Colon (tissue), 2 donors: ENCODE results near the gene KMO.

Experiments used
- FAIRE-seq: peaks from 2 replicates; lab custom pipeline; 2012; peaks lifted over from hg19 to GRCh38; lab: Jason Lieb, UNC
- donor health status: control.
- donor health status: control.

KMO gene

DNA sequence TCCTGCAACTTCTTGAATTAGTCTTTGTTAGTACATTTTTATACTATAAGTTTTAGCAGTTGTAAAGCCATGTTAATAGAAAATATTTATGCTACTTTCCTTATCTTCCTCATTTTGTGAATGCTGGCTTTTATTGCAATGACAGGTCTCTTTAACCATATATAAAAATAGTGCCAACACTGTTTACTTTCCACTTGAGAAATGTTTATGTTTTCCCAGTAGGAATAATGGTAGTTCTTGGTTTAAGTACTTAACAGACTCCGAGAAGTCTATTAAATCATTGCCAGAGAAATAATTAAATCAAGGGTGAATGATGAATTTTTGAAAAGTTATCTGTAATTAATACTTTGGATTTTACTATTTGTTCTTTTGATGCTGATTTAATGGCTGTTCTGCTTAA, 98.3 kb downstream of the KMO start:
- no peak for FAIRE-seq

DNA sequence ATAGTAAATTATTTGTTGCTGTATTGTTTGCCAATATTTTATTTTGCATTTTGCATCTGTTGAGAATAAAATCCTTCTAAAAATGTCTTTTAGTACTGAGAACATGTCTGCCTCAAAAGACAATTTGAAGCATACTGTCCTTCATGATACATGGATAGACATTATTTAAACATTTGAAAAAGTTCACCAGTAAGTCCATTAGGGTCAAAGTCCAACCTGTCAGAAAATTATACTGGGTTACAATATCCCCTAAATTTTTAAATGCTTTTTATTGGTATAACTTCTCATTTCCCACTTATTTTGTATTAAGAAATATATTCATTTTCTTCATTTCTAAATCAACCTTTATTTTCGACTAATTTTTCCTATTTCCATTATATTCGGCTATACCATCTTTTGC, 98.7 kb downstream of the KMO start:
- no peak for FAIRE-seq

DNA sequence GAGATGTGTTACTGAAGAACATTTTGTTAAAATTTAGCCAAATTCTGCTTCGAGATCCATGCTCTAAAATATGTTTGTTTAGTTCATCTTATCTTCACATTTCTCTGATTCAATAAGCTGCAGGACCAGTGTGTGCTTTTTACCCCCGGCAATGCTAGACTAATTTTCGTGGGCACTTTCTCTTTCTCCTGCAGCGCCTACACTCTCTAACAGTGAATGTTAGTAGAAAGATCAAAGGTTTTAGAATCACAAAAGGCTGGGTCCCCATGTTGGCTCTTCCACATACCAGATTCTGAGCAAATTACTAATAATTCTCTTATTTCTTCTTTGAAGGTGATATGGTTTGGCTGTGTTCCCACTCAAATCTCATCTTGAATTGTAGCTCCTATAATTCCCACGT, 99.5 kb downstream of the KMO start:
- no peak for FAIRE-seq

DNA sequence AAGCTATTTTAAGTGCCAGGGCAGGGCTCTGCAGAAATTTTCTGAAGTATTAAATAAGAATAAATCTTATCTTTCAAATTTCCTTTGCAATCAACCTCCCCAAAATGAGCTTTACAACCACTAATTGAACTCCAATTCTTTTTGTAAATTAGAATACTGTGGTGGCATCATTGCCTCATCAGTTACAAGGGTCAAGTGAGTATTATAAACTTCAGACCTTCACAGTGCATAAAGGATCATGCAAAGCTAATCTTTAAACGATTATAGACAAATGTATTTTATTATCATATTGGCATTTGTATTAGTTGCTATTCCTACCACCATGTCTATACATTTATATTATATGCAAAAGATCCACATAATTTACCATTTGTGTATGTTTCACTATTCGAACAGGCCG, 100.8 kb downstream of the KMO start:
- no peak for FAIRE-seq

DNA sequence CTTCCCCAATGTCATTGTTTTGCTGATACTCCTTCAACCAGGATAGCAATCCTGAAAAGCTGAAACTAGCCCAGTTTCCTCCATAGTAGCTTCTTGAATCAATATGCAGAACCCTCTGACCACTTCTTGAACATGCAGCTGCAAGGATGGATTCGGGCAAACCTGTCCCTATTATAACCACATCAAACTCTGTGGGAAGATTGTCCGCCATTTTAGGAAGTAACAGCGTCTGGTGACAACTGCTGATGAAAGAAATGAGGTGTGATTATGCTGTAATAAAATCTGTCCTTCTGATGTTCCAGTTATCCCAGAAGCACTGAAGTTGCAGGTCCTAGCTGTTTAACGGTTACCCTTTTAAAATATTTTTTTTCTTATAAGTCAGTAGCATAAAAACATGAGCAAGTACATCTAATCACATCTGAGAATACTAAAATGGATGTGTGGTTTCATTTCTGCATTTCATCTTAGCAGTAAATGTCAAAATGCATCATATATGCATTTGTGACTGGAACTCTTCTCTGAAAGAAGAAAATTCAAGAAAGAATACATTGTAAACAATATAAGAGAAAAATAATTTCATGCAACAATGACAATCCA, 103.5 kb downstream of the KMO start:
- no peak for FAIRE-seq

DNA sequence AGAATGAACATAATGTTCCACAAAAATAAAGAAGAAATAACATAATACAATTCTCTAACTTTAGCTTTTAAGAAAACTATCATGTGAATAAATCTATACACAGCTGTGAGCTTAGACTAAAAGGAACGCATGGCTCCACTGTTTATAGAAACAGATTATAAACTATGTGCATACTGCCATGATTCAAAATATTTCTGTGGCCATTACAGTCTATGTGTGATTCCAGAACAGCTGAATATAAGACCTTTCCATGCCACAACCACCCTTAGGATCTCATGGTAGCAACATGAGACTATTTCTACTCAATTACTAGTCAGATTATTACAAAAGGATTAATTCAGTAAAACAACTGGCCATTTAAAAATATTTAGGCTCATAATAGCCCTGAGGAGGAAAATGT, 104.1 kb downstream of the KMO start:
- FAIRE-seq, result no peak

DNA sequence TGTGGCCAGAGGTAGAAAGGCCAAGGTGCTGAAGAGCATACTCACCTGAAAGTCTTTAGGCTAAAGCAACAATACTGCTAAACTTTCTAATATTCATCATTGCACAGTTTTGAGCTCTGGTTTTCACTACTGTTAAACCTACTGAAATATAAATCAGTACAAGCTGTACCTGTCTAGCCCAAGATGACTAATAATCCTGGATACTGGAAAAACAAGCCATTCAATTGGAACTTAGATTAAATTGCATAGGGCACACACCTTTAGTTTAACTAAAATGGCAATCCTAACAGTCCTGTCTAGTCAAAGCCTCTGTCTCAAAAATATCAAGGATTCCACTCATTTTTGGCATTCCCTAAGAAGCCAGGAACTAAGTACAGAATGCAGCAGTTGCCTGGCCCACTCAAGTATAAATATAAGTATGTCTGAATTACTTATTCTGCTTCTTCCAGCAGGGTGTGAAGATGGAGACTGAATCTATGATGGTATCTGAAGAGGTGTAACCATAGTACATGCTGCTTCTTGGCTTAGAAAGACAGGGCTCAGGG, 104.9 kb downstream of the KMO start:
- no peak for FAIRE-seq

DNA sequence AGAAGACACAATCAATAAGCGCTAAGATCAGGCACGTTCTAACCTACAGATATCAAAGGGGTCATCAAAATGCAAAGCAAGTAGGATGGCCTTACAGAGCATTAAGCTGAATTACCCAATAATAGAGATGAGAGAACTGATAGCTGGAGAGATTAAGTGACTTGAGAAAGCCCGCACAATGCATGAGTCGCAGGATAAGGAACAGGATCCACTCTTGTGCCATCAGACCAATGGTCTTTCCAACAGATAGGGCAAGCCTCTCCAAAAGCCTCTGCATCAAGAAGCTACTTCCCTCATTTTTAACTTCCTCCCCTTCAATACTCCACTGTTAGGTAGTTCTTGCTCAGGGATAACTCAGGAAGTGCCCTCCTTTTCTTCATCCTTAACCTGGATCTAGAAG, 105.4 kb downstream of the KMO start:
- no peak for FAIRE-seq

DNA sequence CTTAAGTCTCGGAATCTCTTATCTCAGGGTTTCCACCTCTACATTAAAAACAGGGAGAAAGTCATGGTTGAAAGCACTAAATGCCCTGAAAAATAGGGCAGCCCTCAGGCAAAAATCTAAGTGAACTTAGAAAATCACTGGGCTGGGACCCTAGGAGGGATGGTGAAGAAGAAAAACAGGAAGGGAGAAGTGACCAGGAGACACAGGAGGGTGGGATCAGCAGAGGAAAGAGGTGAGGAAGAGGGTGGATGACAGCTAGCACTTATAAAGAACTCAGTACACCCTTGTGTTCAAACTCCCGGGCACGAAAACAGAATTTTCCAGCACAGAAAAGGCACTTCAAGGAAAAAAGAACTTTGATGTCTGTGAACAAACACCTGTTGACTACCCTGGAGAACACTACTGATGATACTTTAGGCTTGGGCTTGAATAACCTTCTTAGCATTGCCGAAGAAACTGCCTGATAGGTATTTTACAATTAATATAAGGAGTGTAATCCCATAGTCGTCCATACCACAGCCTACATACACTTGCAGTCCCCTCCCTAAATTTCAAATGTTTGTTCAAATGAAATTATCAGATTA, 106.0 kb downstream of the KMO start:
- FAIRE-seq, result no peak

DNA sequence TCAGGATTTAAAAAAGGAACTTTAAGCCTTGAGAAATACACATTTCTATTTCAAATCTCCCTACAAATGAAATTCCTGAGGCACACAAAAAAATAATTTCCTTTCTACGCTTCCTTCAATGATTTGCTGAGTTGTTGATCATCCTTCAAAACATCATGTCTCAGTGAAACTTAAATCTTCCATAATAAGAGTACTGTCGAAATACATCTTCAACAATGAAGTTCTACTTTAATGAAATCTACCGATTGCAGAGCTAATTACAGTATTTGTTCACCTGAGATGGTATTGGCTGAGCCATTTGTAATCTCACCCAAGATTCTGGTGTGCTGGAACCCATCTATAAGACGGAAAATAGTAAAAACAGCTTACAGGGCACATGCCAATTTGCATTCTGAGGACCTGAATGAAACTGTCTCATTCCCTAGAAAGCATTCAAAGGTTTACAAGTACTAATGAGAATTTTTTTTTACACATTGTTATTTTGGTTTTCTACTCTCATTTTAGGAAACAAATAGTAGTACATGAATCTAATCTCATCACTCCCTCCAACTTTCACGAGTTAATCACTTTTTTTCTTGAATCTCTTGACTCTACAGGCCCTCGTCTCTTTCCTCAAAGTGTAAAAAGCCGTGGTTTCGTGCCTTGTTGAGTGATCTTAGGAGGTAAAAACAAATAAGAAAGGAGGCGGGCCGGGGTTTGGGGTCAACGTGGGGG, 106.9 kb downstream of the KMO start:
- no peak for FAIRE-seq

DNA sequence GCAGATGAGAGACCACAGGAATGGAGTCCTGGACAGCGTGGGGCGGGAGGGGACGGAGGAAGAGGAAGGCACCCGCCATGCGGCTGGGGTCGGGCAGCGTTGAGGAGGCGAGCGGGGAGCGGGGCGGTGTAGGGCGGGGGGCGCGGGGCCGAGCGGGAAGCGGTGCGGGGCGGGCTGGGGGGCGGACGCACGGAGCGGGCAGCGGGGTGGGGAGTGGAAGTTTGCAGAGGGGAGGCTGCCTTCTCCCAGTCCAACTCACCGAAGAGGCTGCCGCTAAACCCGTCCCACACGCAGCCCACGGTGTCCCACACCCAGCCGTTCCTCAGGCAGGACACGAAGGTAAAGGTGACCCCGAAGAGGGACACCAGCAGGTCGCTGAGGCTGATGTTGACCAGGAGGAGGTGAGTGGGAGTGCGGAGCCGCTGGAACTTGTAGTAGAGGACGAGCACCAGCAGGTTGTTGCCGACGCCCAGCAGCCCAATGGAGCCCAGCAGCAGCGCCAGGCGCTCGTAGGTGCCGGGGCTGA, 107.5 kb downstream of the KMO start:
- FAIRE-seq, result no peak

DNA sequence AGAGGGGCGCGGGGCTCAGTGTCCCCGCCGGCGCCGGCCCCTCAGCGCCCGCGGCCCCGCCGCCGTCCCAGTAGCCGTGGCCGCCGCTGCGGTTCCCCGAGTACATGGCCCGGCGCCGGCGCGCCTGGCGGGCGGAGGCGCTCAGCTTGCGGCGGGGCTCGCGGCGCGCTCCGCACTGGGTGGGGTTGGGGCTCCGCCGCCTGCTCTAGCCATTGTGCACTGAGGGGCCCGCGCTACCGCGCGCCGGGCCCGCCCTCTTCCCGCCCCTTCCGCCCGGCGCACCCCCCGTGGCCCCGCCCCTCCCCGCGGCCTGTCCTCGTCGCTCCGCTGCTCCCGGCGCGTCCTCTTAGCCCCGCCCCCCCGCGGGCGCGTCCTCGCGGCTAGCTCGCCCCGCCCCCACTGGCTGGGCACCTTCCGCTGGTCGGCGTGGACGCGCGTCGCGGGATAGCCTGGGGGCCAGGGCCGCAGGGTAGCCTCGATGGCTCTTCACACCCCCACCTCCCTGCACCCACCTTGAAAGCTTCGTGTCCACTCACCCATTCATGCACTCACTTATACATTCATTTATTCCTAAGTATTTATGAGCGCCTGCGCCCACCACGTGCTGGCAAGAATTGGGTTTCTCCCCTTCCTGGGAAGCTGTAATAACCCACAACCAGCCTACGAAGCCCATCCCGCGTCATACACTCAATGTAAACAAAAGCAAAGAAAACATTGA, 108.1 kb downstream of the KMO start, which contains the start of the genes CHML and OPN3:
Gene CHML (minus strand): TSS at position 221 of the 718 bp plus-strand sequence. CDS start 4,603 bp downstream, outside the sequence.
Gene OPN3 (minus strand): TSS at position 221 of the 718 bp plus-strand sequence. CDS start 115 bp downstream, at position 106.
- FAIRE-seq, result no peak

DNA sequence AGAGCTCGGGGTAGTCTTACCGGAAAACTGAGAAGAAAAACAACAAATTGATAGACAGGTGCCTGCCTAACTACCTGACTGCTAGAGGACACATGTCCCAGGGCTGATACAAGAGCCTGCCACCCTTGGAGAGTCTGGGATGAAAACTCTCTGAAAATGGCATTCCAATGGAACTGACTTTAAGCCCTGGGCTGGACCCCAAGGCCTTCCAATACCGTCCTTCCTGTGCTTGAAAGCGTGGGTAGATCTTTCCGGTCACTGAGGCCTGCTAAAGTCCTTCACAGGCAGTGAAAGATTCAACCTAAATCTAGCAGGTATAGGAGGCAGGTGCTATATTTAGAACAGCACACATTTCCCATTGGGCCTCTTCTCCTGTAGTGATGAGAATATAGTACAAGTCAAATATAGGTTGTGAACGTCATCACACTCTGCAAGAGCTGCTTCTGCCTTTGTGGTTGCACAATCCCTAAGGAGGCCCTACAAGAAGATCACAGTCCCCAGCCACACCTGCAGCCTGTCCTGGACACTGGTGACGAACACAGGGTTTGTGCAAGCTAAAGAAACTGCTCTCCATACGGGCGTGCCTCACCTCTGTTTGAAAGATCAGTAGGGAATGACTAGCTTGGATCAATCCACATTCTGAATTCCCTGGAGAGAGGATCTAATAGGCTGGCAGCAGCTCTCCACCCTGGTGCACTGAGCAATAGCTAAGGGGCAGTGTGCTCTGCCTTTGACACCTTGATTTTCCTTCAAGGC, 108.9 kb downstream of the KMO start:
- no peak for FAIRE-seq

DNA sequence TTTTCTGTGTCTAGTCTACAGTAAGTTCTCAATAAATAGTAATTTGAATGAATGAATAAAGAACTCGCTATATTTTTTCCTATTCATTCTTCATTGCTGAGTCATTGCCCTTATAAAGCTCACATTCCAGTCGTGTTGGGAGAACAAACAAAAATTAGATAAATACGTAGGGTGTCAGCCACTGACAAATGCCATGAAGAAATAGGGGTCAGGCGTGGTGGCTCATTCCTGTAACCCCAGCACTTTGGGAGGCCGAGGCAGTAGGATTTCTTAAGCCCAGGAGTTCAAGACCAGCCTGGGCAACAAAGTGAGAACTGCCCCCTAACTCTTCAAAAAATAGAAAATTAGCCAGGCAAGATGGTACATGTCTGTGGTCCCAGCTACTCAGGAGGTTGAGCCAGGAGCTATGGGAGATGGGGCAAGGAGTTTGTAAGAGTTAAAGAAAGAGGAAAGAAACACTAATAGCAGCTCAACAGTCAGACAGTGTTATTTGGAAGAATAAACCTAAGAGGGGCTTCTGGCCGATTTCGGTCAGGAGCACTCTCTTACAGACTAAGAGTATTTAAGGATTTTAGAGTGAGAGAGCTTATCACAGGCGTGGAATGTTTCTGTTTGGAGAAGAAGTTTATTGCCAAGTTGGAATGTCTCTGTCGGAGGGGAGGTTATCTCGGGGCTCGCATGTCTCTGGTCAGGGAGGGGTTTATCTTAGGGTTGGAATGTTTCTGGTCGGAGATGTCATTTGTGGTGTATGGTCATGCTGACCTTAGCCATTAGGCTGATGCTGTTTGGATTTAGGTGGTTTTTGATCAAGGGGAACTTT, 109.8 kb downstream of the KMO start:
- FAIRE-seq, result no peak

DNA sequence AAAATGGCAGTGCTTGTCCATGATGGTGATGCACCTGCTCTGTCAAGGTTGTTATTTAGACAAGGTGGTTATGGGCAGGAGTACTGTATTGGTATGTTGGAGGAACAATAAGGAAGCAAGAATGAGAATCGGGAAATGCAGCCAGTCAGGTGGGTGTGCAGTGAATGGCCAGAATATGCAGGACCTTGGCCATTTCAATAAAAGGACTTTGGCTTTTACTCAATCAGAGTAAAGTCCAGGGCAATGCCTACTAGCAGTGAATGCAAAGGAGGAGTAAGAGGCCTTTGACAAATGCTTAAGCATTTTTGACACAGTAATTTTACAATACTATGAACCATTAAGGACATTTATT, 110.4 kb downstream of the KMO start:
- FAIRE-seq, result peak; percentile 14

DNA sequence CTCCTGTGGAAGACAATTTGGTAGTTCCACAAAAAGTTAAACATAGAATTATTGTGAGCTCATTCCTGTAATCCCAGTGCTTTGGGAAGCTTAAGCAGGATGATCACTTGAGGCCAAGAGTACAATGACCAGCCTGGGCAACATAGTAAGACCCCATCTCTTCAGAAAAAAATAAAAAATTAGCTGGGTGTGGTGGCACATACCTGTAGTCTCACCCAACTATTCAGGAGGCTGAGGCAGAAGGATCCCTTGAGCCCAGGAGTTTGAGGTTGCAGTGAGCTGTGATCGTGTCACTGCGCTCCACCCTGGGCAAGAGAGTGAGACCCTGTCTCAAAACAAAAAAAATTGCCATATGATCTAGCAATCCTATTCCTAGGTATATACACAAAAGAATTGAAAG, 112.1 kb downstream of the KMO start:
- no peak for FAIRE-seq

DNA sequence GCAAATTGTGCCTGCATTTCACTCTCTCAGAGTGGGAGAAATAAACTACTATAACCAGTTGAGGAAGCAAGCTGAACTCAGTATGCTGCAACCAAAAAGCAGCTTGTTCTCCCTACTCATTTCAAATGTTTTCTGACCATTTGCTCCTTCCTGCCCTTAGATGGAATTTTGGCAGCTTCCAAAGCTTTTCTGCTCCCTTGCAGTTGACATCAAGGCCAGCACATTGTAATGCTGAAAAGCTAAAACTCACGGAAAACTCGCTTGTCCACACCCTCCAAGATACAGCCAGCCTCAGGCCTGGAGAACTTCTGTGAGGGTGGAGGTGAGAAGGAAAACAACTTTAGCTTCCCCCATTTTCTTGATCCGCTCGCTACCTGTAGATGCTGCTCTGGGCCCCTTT, 113.0 kb downstream of the KMO start:
- FAIRE-seq, result no peak
